22Rv1 (cell line): ENCODE results near the gene GSTK1.

Source experiments
- H3K27ac ChIP-seq: fragments of 450-650 bp; 2 replicates; pipeline ENCODE4 v1.5.1; 2017
- CTCF ChIP-seq: fragments of 450-650 bp; IDR thresholded peaks from 2 replicates; pipeline ENCODE4 v1.5.1; 2017; ENCODE audit warnings: mild to moderate bottlenecking
- ZFX ChIP-seq: fragments of 450-650 bp; IDR thresholded peaks from 2 replicates; pipeline ENCODE4 v1.6.1; 2017; ENCODE audit warnings: antibody characterized with exemption, borderline replicate concordance

The GSTK1 gene

DNA sequence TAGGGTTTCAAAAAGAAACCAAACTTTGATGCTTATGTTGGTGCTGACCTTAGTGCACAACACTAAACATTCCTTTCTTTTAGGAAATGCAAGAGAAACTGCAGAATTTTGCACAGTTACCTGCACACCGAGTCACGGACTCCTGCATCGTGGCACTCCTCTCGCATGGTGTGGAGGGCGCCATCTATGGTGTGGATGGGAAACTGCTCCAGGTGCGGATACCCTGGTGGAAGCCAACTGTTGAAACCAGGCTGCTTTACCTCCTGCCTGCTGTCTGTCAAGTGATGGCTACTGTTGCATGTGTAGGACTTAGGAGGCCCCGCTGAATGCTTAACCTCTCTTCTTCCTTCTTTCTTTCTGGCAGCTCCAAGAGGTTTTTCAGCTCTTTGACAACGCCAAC, 36.6 kb downstream of the GSTK1 start:
- no peak overlapping the region for H3K27ac ChIP-seq
- TF ChIP-seq ZFX: no peak
- peak; percentile 91 for TF ChIP-seq CTCF

- no peak for TF ChIP-seq CTCF
- TF ChIP-seq ZFX: no peak
- peak overlapping the region; percentile 17 for H3K27ac ChIP-seq
Observed at GRCh38 chr7:143300959-143301935, 38.0 kb downstream of the GSTK1 start.

DNA sequence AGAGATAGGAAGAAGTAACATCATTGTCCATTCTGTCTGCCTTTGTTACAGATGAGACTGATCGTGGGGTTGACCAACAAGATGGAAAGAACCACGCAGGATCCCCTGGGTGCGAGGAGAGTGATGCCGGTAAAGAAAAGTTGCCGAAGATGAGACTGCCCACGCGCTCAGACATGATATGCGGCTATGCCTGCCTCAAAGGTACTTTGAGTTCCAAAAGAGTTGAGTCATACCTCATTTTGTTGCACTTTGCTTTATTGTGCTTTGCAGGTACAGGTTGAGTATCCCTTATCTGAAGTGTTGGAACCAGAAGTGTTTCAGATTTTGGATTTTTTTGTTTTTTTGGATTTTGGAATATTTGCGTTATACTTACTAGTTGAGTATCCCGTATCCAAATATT, 40.5 kb downstream of the GSTK1 start:
- H3K27ac ChIP-seq: no peak overlapping the region
- TF ChIP-seq ZFX (no peak), CTCF (no peak)

DNA sequence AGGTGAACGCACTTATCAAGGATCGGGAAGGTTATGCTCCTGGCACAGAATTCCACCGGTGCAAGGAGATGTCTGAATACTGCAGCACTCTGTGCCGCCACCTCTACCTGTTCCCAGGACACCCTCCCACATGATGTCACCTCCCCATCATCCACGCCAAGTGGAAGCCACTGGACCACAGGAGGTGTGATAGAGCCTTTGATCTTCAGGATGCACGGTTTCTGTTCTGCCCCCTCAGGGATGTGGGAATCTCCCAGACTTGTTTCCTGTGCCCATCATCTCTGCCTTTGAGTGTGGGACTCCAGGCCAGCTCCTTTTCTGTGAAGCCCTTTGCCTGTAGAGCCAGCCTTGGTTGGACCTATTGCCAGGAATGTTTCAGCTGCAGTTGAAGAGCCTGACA, 41.7 kb downstream of the GSTK1 start:
- no peak overlapping the region for H3K27ac ChIP-seq

DNA sequence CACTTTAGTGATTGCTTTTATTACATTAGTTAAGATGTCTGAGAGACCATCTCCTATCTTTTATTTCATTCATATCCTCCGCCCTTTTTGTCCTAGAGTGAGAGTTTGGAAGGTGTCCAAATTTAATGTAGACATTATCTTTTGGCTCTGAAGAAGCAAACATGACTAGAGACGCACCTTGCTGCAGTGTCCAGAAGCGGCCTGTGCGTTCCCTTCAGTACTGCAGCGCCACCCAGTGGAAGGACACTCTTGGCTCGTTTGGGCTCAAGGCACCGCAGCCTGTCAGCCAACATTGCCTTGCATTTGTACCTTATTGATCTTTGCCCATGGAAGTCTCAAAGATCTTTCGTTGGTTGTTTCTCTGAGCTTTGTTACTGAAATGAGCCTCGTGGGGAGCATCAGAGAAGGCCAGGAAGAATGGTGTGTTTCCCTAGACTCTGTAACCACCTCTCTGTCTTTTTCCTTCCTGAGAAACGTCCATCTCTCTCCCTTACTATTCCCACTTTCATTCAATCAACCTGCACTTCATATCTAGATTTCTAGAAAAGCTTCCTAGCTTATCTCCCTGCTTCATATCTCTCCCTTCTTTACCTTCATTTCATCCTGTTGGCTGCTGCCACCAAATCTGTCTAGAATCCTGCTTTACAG, 42.3 kb downstream of the GSTK1 start:
- H3K27ac ChIP-seq: no peak overlapping the region
- TF ChIP-seq CTCF (peak; percentile 99), ZFX (no peak)

More for the DNA sequence above, 41.7 kb downstream of the GSTK1 start:
- TF ChIP-seq CTCF (no peak), ZFX (no peak)

DNA sequence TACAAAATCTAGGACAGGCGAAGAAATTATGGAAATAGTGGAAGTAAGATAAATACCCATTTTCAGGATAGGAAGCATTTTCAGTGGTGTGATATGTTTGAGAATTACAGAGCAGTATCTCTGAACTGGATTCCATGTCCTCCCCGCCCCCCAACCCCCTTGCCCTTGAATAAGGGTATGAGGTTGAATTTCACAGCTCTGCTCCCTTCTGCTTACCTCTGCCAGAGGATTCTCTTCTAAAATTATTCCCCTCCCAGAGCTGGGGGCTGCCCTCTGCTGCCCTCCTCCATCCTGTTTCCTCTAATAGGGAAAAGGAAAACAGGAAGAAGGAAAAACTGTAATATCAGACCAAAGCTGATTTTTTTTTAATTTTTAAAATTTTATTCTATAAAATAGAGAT, 45.4 kb downstream of the GSTK1 start:
- no peak overlapping the region for H3K27ac ChIP-seq
- no peak for TF ChIP-seq CTCF
- TF ChIP-seq ZFX: no peak

GRCh38 chr7:143314127-143314526, 50.9 kb downstream of the GSTK1 start:
- no peak overlapping the region for H3K27ac ChIP-seq
- TF ChIP-seq ZFX: no peak
- no peak for TF ChIP-seq CTCF
